OCI-LY7 (cell line): Measurements from ENCODE around the gene KDM8. TPM values are rescaled to one million over a fixed set of nuclear protein-coding genes. Genes with fewer than 3 reads are reported as not detected.

Source experiments
- BruUV-seq: library from RNA; stranded (reverse); fragments of 400-500 nt; replicated peaks from 2 replicates; lab custom pipeline; 2021; lab: Mats Ljungman, UMichigan
- CTCF ChIA-PET: fragments of 300-600 bp; sonication (Branson Sonifier 250); formaldehyde crosslinking; loops from one replicate; lab custom pipeline; 2022; ENCODE audit warnings: antibody characterized with exemption; ENCODE audit not compliant: unreplicated experiment; lab: Charles Lee
- POLR2A ChIA-PET: fragments of 300-600 bp; sonication (Branson Sonifier 250); formaldehyde crosslinking; loops from one replicate; lab custom pipeline; 2022; ENCODE audit warnings: antibody characterized with exemption; lab: Charles Lee
- DNase-seq: peaks from one replicate; pipeline ENCODE4 v3.0.0-alpha.2; 2015; ENCODE audit warnings: low spot score
- H2AFZ ChIP-seq: fragments of 200-600 bp; sonication (generic), shearing (Covaris generic); 2 replicates; pipeline ENCODE4 v1.6.1; 2014; ENCODE audit warnings: mild to moderate bottlenecking, antibody characterized with exemption, low read length, moderate library complexity
- H3K27ac ChIP-seq: fragments of 200-600 bp; sonication (generic); 2 replicates; pipeline ENCODE4 v1.5.1; 2014; ENCODE audit warnings: mixed run types, low read depth, mild to moderate bottlenecking, moderate library complexity, low read length, inconsistent platforms; ENCODE audit not compliant: poor library complexity, severe bottlenecking
- H3K36me3 ChIP-seq: fragments of 200-600 bp; sonication (generic); 2 replicates; pipeline ENCODE4 v1.6.1; 2014; ENCODE audit warnings: mild to moderate bottlenecking, antibody characterized with exemption, low read length, moderate library complexity, mixed read lengths; ENCODE audit not compliant: insufficient read depth
- H3K4me1 ChIP-seq: fragments of 200-600 bp; sonication (generic); 2 replicates; pipeline ENCODE4 v1.5.1; 2014; ENCODE audit warnings: mild to moderate bottlenecking, low read length; ENCODE audit not compliant: insufficient read depth, poor library complexity, severe bottlenecking
- H3K4me2 ChIP-seq: fragments of 200-600 bp; sonication (generic); 2 replicates; pipeline ENCODE4 v1.6.1; 2014; ENCODE audit warnings: mild to moderate bottlenecking, low read length
- H3K4me3 ChIP-seq: fragments of 200-600 bp; sonication (generic); 2 replicates; pipeline ENCODE4 v1.5.1; 2014; ENCODE audit warnings: mild to moderate bottlenecking, low read depth, low read length; ENCODE audit not compliant: poor library complexity, severe bottlenecking
- H3K79me2 ChIP-seq: fragments of 200-600 bp; sonication (generic); 2 replicates; pipeline ENCODE4 v1.6.1; 2016; ENCODE audit warnings: low read depth, mild to moderate bottlenecking, low read length, moderate library complexity, mixed read lengths; ENCODE audit not compliant: insufficient read depth
- H3K9me2 ChIP-seq: fragments of 200-600 bp; sonication (generic); 2 replicates; pipeline ENCODE4 v1.6.1; 2016; ENCODE audit warnings: mild to moderate bottlenecking, low read length, mixed read lengths; ENCODE audit not compliant: insufficient read depth
- H3K9me3 ChIP-seq: fragments of 200-600 bp; sonication (generic); 2 replicates; pipeline ENCODE4 v1.6.1; 2014; ENCODE audit warnings: mild to moderate bottlenecking, mixed run types, low read length, mixed read lengths
- H4K20me1 ChIP-seq: fragments of 200-600 bp; sonication (generic); 2 replicates; pipeline ENCODE4 v1.6.1; 2014; ENCODE audit warnings: mild to moderate bottlenecking, antibody characterized with exemption, low read length, moderate library complexity, mixed read lengths; ENCODE audit not compliant: insufficient read depth
- CTCF ChIP-seq: fragments of 200-600 bp; sonication (generic); conservative IDR thresholded peaks from 2 replicates; pipeline ENCODE4 v1.5.1; 2014; ENCODE audit warnings: mild to moderate bottlenecking, antibody characterized with exemption, low read length, moderate library complexity, mixed read lengths
- EZH2phosphoT487 ChIP-seq: fragments of 200-600 bp; sonication (generic); IDR thresholded peaks from 2 replicates; pipeline ENCODE4 v1.6.1; 2018; ENCODE audit warnings: low read depth, borderline replicate concordance, mild to moderate bottlenecking, mixed run types, antibody characterized with exemption, low read length, moderate library complexity, mixed read lengths
- intact Hi-C: fragments of 100-400 bp; cut with micrococcal nuclease; formaldehyde crosslinking; loops from one replicate; pipeline ENCODE4 v1.10.0; 2022; ENCODE audit not compliant: unreplicated experiment
- total RNA-seq, 2 experiments: library from RNA; depleted of rRNA in 1 of 2; stranded (reverse); fragments of >200 nt in 1 of 2; shearing (Covaris generic) in 1 of 2; gene quantifications; 2 replicates each; pipeline ENCODE4 v1.2.3, GENCODE V29; 2014 to 2022

KDM8 gene
- total RNA-seq, 2 experiments from 2014 or later: 14.2 to 14.5 TPM

- Histone ChIP-seq H3K9me3 (peaks cover 7% of the 10 kb centered on the region), H2AFZ (no peak overlapping the region), H3K4me2 (no peak overlapping the region), H4K20me1 (no peaks in the 10 kb centered on the region), H3K36me3 (peaks cover 5% of the 10 kb centered on the region; the same call in 1 of the 2 replicates), H3K4me3 (no peak overlapping the region), H3K79me2 (no peaks in the 10 kb centered on the region), H3K4me1 (peaks cover 52% of the 10 kb centered on the region), H3K27ac (no peak overlapping the region), H3K9me2 (no peaks in the 10 kb centered on the region)
- intact Hi-C loops: loop anchor here (5.0 to 10.0 kb wide), 2 partner anchors 126 to 467 kb away; no protein-coding TSS in a partner anchor
- ChIA-PET CTCF (no interaction called here), POLR2A (interaction anchor here (0.6 to 1.3 kb wide), 4 partner anchors 9 to 58 kb away, joined by 3 to 4 read pairs (median 4); no protein-coding TSS in a partner anchor)
- TF ChIP-seq EZH2phosphoT487 (no peak), CTCF (no peak)
- BruUV-seq: no TSS peak
- no peak for DNase-seq
Observed at GRCh38 chr16:27171584-27171983, 31.7 kb upstream of the KDM8 start.

- H3K9me2 ChIP-seq: no peaks in the 10 kb centered on the region
- no peaks in the 10 kb centered on the region for H3K79me2 ChIP-seq
- H3K4me1 ChIP-seq: peaks cover 59% of the 10 kb centered on the region
- peak overlapping the region; percentile 93 for H3K27ac ChIP-seq
- intact Hi-C loops: loop anchor here (1.0 to 10.0 kb wide), 3 partner anchors 123 to 469 kb away; no protein-coding TSS in a partner anchor
- TF ChIP-seq EZH2phosphoT487: no peak
- TF ChIP-seq CTCF: 0 out of 2 replicates have a peak, but pooled peaks have one; percentile 1
- peak overlapping the region; percentile 62; the same call in 1 of the 2 replicates for H2AFZ ChIP-seq
- POLR2A ChIA-PET: interaction anchor here (0.9 to 1.5 kb wide), 5 partner anchors 13 to 230 kb away, joined by 3 to 5 read pairs (median 3); no protein-coding TSS in a partner anchor
- H3K36me3 ChIP-seq: peaks cover 5% of the 10 kb centered on the region; the same call in 1 of the 2 replicates
- peak overlapping the region; percentile 34 for H3K4me3 ChIP-seq
- peaks cover 7% of the 10 kb centered on the region for H3K9me3 ChIP-seq
- no TSS peak for BruUV-seq
- H4K20me1 ChIP-seq: no peaks in the 10 kb centered on the region
- H3K4me2 ChIP-seq: peak overlapping the region; percentile 70
- CTCF ChIA-PET: interaction anchor here (0.6 to 1.5 kb wide), 2 partner anchors 32 to 60 kb away, joined by 3 to 4 read pairs; no protein-coding TSS in a partner anchor
- peak; percentile 96 for DNase-seq
Observed at GRCh38 chr16:27174007-27174406, 29.3 kb upstream of the KDM8 start.

GRCh38 chr16:27174798-27175197 is 28.5 kb upstream of the KDM8 start:
- peak overlapping the region; percentile 62; the same call in 1 of the 2 replicates for H2AFZ ChIP-seq

More at GRCh38 chr16:27174798-27175197, 28.5 kb upstream of the KDM8 start:
- Histone ChIP-seq H3K79me2 (no peaks in the 10 kb centered on the region), H3K27ac (peak overlapping the region; percentile 93), H4K20me1 (no peaks in the 10 kb centered on the region), H3K36me3 (peaks cover 5% of the 10 kb centered on the region; the same call in 1 of the 2 replicates), H3K4me3 (peak overlapping the region; percentile 7), H3K9me3 (peaks cover 7% of the 10 kb centered on the region), H3K4me1 (peaks cover 61% of the 10 kb centered on the region), H3K4me2 (peak overlapping the region; percentile 70), H3K9me2 (no peaks in the 10 kb centered on the region)
- TF ChIP-seq CTCF (no peak), EZH2phosphoT487 (no peak)
- BruUV-seq: no TSS peak
- DNase-seq: no peak
- intact Hi-C loops: loop anchor here (1.0 to 10.0 kb wide), 4 partner anchors 123 to 470 kb away; no protein-coding TSS in a partner anchor
- POLR2A ChIA-PET: interaction anchor here (1.1 to 1.5 kb wide), 2 partner anchors 30 to 94 kb away, joined by 3 to 5 read pairs; no protein-coding TSS in a partner anchor
- CTCF ChIA-PET: interaction anchor here (1.5 kb wide), 1 partner anchor 59 kb away, joined by 4 read pairs; no protein-coding TSS in a partner anchor
